GM19099 (cell line): Measurements from ENCODE around the gene ANKZF1.

ENCODE experiments used
- POLR2A ChIP-seq: IDR thresholded peaks from 3 replicates; pipeline ENCODE4 v1.6.1; 2011; ENCODE audit warnings: low read depth; ENCODE audit not compliant: insufficient read length; ENCODE audit errors: extremely low read depth

ANKZF1 gene

DNA sequence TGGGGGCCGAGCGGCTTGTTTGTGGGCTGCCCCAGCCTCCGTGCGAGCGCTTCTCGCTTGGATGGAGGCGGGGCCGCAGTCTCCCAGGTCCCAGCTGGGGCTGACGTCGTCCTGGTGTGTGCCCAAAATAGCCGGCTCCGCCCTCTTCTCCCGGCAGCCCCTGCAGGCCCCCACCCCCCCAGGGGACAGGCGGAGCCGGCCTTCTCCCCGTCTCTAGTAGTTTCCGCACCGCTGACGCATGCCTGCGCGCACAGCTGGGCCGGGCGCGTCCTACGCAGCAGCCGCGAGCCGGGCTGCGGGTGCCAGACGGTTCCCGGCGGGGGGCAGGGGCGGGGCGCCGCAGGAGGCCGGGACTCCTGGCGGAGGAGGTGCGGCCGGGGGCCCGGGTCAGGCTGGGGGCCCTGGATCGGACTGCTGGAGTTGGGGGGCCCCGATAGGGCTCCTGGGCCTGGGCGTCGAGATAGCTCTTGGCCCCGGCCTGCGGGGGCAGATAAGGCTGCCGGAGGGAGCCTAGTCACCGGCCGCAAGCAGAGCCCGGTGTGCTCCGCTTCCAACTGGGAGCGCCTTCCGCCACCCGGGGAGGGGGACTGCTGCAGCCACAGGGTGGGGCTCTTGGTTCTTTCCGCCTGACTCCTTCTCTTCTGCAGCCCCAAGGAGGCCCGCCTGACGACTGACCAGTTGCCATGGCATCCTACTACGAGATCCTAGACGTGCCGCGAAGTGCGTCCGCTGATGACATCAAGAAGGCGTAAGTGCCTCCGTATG, 49.7 kb downstream of the ANKZF1 start, which contains the start of gene DNAJB2:
Gene DNAJB2 (plus strand): TSS at position 216 of the 765 bp plus-strand sequence. CDS start 468 bp downstream, at position 684.
- peak; percentile 86 for TF ChIP-seq POLR2A

DNA sequence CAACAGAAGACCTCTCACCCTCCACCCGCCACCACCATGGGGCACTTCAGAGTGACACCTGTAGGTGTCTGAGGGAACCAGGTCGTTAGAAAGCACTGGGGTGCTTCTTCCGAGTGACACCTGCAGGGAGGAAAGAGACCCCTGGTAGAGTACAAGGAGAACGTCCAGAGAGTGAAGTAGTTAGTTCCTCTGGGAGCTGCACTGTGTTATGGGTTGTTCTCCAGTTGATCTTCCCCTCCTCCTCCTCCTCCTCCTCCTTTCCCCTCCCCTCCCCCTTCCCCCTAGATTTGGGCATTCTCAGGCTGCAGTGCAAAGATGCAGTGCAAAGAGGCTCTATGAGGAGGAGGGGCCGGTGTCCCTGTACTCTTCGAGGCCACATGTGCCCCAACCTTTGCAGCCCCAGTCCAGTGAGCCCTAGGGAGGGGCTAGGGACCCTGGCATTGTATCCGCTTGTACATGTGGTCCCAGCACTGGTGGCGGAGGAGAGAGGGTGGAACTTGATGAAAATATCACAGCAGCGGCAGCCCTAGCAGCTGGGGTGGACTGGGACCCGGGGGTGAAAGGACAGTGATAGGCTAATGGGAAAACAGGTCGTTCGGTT, 50.4 kb downstream of the ANKZF1 start:
- no peak for TF ChIP-seq POLR2A

DNA sequence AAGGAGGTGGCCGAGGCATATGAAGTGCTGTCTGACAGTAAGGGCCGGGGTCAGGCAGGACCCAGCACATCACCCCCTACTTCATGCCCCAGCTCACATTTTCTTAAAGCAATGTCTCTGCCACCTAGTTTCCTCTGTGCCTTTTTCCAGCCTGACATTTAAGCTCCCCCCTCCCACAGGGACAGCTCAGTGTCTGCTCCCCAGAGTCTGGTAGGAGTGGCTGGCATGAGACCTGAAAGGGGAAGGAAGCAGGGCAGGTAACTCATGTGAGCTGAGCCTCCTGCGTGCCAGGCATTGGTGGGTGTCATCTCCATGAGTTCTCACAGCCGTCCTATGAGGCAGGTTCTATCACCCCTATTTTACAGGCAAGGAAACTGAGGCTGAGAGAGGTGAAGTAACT, 51.0 kb downstream of the ANKZF1 start:
- no peak for TF ChIP-seq POLR2A

DNA sequence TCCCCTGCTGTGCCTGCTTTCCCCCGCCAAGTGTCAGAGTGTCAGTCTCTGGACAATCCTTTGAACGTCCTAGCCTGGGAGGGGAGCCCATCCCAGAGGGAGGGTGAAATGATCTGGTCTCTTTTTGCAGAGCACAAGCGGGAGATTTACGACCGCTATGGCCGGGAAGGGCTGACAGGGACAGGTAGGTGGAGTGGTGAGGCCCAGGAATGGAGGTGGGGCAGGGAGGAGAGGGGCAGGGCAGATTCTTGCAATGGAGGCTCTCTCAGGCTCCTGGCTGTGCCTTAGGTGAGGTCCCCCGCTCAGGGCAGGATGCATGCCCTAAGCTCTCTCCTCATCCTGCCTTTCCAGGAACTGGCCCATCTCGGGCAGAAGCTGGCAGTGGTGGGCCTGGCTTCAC, 52.0 kb downstream of the ANKZF1 start:
- no peak for TF ChIP-seq POLR2A

DNA sequence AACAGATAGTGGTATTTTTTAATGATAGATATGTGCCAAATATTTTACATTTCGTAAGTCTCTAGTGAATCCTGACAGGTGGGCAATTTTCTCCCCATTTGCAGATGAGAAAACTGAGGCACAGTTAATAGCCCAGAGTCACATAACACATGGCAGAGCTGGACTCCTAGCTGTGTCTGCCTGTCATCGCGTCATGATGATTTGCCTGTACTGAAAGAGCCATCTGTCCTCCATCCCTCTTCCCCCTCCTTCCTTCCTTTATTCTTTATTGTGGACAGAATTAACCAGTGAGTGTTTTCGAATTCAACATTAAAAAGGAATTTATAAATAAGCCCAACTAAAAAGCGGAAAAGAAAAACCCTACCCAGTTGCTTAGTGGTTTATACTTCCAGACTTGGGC, 52.8 kb downstream of the ANKZF1 start:
- TF ChIP-seq POLR2A, result no peak

DNA sequence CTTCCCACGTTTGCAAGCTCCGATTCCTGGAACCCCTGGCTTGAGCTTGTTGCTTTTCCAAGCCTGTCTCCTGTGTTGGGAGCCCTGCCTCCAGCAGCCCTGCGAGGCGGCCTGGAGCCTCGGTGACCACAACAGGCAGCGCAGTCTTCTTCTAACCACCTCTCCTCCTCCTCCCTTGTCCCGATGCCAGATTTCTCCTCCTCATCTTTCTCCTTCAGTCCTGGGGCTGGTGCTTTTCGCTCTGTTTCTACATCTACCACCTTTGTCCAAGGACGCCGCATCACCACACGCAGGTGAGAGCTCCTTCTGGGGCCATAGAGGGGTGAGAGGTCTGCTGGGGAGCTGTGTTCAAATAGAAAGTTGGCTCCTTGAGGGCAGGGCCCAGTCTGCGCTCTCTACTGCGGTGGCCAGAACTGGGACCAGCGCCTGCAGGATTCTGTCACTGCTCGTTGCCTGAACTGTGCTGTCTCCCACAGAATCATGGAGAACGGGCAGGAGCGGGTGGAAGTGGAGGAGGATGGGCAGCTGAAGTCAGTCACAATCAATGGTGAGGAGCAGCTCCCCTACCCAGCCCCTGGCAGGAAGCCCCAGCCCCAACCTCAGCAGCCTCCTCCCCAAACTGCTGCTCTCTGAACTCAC, 53.5 kb downstream of the ANKZF1 start:
- TF ChIP-seq POLR2A, result no peak

DNA sequence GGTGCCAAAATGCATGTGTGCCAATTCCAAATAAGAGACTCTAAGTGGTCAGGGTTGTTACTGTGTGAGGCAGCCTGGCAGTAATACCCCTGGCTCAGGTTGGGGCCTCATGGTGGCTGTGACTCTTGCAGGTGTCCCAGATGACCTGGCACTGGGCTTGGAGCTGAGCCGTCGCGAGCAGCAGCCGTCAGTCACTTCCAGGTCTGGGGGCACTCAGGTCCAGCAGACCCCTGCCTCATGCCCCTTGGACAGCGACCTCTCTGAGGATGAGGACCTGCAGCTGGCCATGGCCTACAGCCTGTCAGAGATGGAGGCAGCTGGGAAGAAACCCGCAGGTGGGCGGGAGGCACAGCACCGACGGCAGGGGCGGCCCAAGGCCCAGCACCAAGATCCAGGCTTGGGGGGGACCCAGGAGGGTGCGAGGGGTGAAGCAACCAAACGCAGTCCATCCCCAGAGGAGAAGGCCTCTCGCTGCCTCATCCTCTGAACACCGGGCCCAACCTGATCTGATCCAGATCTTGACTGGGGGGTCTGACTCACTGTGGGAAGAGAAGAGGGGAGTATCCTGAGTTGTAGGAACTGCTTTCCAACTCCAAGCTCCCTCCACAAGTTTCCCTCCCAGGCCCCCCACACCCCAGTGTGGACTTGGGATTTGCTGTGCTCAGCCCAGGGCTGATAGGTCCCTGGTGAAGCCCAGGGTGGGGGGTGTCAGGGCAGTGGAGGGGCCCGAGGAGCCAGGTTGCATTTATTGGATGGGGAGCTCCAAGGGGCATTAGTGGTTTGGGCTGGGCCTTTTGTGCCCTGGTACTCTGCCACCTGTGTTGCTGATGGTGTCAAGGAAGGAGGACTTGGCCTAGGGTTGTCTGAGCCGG, 55.1 kb downstream of the ANKZF1 start:
- no peak for TF ChIP-seq POLR2A

DNA sequence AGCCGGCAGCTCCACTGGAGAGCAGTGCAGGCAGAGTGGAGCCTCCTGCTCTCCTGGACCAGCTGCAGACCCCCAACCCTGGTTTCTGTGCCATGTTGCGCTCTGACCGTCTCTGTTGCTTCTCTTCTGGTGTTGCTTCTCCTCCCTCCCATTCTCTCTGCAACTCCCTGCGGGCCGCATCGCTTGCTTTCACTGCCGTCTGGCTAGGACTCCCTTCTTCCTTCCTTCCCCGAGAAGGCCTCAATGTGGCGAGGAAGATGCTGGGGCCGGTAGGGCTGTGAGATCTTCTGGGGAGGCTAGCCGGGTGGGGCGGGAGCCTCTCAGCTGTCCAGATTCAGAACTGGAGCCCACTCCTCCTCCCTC, 55.7 kb downstream of the ANKZF1 start:
- no peak for TF ChIP-seq POLR2A

DNA sequence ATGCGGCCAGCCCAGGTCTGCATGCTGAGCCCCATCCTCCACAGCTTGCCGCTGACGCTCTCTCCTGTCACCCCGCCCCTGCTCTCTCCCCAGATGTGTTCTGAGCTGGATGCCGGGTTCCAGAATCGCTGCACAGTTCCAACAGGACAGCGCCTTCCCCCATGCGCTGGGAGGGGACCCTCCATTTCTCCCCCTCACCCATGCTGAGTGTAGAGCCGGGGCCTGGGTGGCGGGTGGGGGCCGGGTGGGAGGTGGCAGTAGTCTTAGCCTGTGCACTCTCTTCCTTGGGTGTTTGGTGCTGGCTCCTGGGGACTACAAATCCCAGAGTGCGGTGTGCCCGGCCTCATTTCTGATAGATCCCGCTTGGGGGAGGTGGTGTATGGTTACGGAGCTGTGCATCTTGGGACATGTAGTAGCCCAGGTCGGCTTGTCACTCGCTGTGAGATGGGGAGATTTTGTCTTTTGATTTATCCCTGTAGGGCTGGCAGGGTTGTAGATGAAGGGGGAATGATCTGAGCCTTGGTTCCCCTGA, 56.4 kb downstream of the ANKZF1 start:
- no peak for TF ChIP-seq POLR2A
